ENCODE measurements around the gene PRKCQ. TPM values are rescaled to one million over a fixed set of nuclear protein-coding genes. Genes with fewer than 3 reads are reported as not detected.

Gene PRKCQ
- under 1 TPM; 0.41 to 0.42 TPM for total RNA-seq

GRCh38 chr10:6579904-6580278 is at the start of gene PRKCQ:
PRKCQ (minus strand) TSS chr10:6580276; CDS start chr10:6515135, 65,141 bp downstream.
- Histone ChIP-seq H3K27ac (no peak within 1 kb of the TSS), H3K36me3 (no peaks in the 10 kb centered on the region), H3K27me3 (replicated peaks; ENCODE audit: insufficient read depth) (no peaks in the 10 kb centered on the region), H3K4me3 (peak within 1 kb of the TSS; percentile 72), H3K4me1 (ENCODE audit: control insufficient read depth in 1 of 2, low read depth in 2 of 2) (no peaks in the 10 kb centered on the region), H3K9me3 (no peaks in the 10 kb centered on the region)
- TF ChIP-seq CTCF (IDR thresholded peaks at IDR 0.05): no peak
- ATAC-seq (ENCODE audit: insufficient number of reproducible peaks, low FRiP score, low read depth): no peak
- DNase-seq (ENCODE audit: low spot score): no peak

- H3K27me3 ChIP-seq (replicated peaks; ENCODE audit: insufficient read depth): no peaks in the 10 kb centered on the region
- ATAC-seq (ENCODE audit: insufficient number of reproducible peaks, low FRiP score, low read depth) (no peak), DNase-seq (ENCODE audit: low spot score) (no peak)
- no peak overlapping the region for H3K27ac ChIP-seq
- no peak overlapping the region for H3K4me3 ChIP-seq
- no peak for TF ChIP-seq CTCF (IDR thresholded peaks at IDR 0.05)
- H3K9me3 ChIP-seq: no peaks in the 10 kb centered on the region
- H3K36me3 ChIP-seq: no peaks in the 10 kb centered on the region
- H3K4me1 ChIP-seq (ENCODE audit: control insufficient read depth in 1 of 2, low read depth in 2 of 2): no peaks in the 10 kb centered on the region
Observed at GRCh38 chr10:6625428-6625827, 45.4 kb upstream of the PRKCQ start.

- Histone ChIP-seq H3K27me3 (replicated peaks; ENCODE audit: insufficient read depth) (no peaks in the 10 kb centered on the region), H3K27ac (no peak overlapping the region), H3K4me1 (ENCODE audit: control insufficient read depth in 1 of 2, low read depth in 2 of 2) (no peaks in the 10 kb centered on the region), H3K4me3 (no peak overlapping the region), H3K9me3 (no peaks in the 10 kb centered on the region), H3K36me3 (no peaks in the 10 kb centered on the region)
- DNase-seq (ENCODE audit: low spot score) (no peak), ATAC-seq (ENCODE audit: insufficient number of reproducible peaks, low FRiP score, low read depth) (no peak)
- TF ChIP-seq CTCF (IDR thresholded peaks at IDR 0.05): no peak
Observed at GRCh38 chr10:6624392-6624791, 44.3 kb upstream of the PRKCQ start.

GRCh38 chr10:6622921-6623320 is 42.8 kb upstream of the PRKCQ start:
- no peak for TF ChIP-seq CTCF (IDR thresholded peaks at IDR 0.05)
- no peak for ATAC-seq (ENCODE audit: insufficient number of reproducible peaks, low FRiP score, low read depth)
- H3K4me1 ChIP-seq (ENCODE audit: control insufficient read depth in 1 of 2, low read depth in 2 of 2): no peaks in the 10 kb centered on the region

GRCh38 chr10:6621536-6621935 is 41.5 kb upstream of the PRKCQ start:
- H3K4me1 ChIP-seq (ENCODE audit: control insufficient read depth in 1 of 2, low read depth in 2 of 2): no peaks in the 10 kb centered on the region
- ATAC-seq (ENCODE audit: insufficient number of reproducible peaks, low FRiP score, low read depth): no peak
- TF ChIP-seq CTCF (IDR thresholded peaks at IDR 0.05): no peak

More at GRCh38 chr10:6622921-6623320, 42.8 kb upstream of the PRKCQ start:
- no peaks in the 10 kb centered on the region for H3K9me3 ChIP-seq
- no peaks in the 10 kb centered on the region for H3K36me3 ChIP-seq
- H3K4me3 ChIP-seq: no peak overlapping the region
- DNase-seq (ENCODE audit: low spot score): no peak
- no peaks in the 10 kb centered on the region for H3K27me3 ChIP-seq (replicated peaks; ENCODE audit: insufficient read depth)
- no peak overlapping the region for H3K27ac ChIP-seq

More at GRCh38 chr10:6621536-6621935, 41.5 kb upstream of the PRKCQ start:
- Histone ChIP-seq H3K4me3 (no peak overlapping the region), H3K36me3 (no peaks in the 10 kb centered on the region), H3K27ac (no peak overlapping the region), H3K27me3 (replicated peaks; ENCODE audit: insufficient read depth) (no peaks in the 10 kb centered on the region), H3K9me3 (no peaks in the 10 kb centered on the region)
- no peak for DNase-seq (ENCODE audit: low spot score)
